ENCODE results near the gene CDCA8. TPM values are rescaled to one million over a fixed set of nuclear protein-coding genes. Genes with fewer than 3 reads are reported as not detected.

CDCA8 gene
- total and polyA plus RNA-seq, 2 of the 13 experiments (the other 11 are each of a cell fraction or from before 2014, with no cell fraction given) = 24.1 to 38.6 TPM

GRCh38 chr1:37719572-37720195, 27.4 kb downstream of the CDCA8 start (continued):
- no peak for TF ChIP-seq PRDM4 (CRISPR knock-in tag; IDR thresholded peaks at IDR 0.05; ENCODE audit: borderline replicate concordance)
- no peak for TF ChIP-seq CERS6 (CRISPR knock-in tag; IDR thresholded peaks at IDR 0.05)
- no peak for TF ChIP-seq ZNF383 (CRISPR knock-in tag; IDR thresholded peaks at IDR 0.05; ENCODE audit: borderline replicate concordance)
- TF ChIP-seq ZNF274 (CRISPR knock-in tag; IDR thresholded peaks at IDR 0.05) = no peak
- no peak for TF ChIP-seq MIXL1 (CRISPR knock-in tag; IDR thresholded peaks at IDR 0.05)
- TF ChIP-seq CHCHD3 (CRISPR knock-in tag; IDR thresholded peaks at IDR 0.05) = no peak
- TF ChIP-seq AGO1 (IDR thresholded peaks at IDR 0.05; ENCODE audit: low read depth, low read length, poor library complexity, severe bottlenecking) = no peak

All from HepG2 (cell line).